GM12892 (cell line): ENCODE measurements around the gene ZNF385C.

Experiments used
- POLR2A ChIP-seq: IDR thresholded peaks from 2 replicates; pipeline ENCODE4 v1.6.1; 2011; ENCODE audit warnings: low read depth, low read length, control low read depth
- TAF1 ChIP-seq: IDR thresholded peaks from 2 replicates; pipeline ENCODE4 v1.6.1; 2011; ENCODE audit warnings: low read depth, mild to moderate bottlenecking, control low read depth, low read length, borderline replicate concordance

- TF ChIP-seq TAF1 (peak; percentile 45; the same call in 1 of the 2 replicates), POLR2A (peak; percentile 81; the same call in 1 of the 2 replicates)
Observed at GRCh38 chr17:42019509-42020404, 78.5 kb downstream of the ZNF385C start, which contains the start of gene NKIRAS2.
